MM.1S (cell line): ENCODE results near the gene RNLS.

Experiments used
- DNase-seq: peaks from one replicate; pipeline ENCODE4 v3.0.0-alpha.2; 2015
- H2AFZ ChIP-seq: fragments of 300-600 bp; sonication (generic); 2 replicates; pipeline ENCODE4 v1.6.0; 2016; ENCODE audit warnings: antibody characterized with exemption, low read length
- H3F3A ChIP-seq: fragments of 300-600 bp; sonication (generic); 2 replicates; pipeline ENCODE4 v1.6.1; 2016; ENCODE audit warnings: mild to moderate bottlenecking, antibody characterized with exemption, low read length, moderate library complexity, mixed read lengths; ENCODE audit not compliant: insufficient read depth
- H3K27ac ChIP-seq: fragments of 300-600 bp; sonication (generic); 2 replicates; pipeline ENCODE4 v1.5.1; 2016; ENCODE audit warnings: mild to moderate bottlenecking, low read length
- H3K27me3 ChIP-seq: fragments of 300-600 bp; sonication (generic); replicated peaks from 2 replicates; pipeline ENCODE4 v1.6.0; 2016; ENCODE audit warnings: low read length; ENCODE audit not compliant: insufficient read depth
- H3K36me3 ChIP-seq: fragments of 300-600 bp; sonication (generic); replicated peaks from 2 replicates; pipeline ENCODE4 v1.6.1; 2016; ENCODE audit warnings: mild to moderate bottlenecking, low read length, mixed read lengths; ENCODE audit not compliant: insufficient read depth
- H3K4me1 ChIP-seq: fragments of 300-600 bp; sonication (generic); 2 replicates; pipeline ENCODE4 v1.6.1; 2016; ENCODE audit warnings: low read length, mixed read lengths
- H3K4me2 ChIP-seq: fragments of 300-600 bp; sonication (generic); 2 replicates; pipeline ENCODE4 v1.6.0; 2016; ENCODE audit warnings: low read depth, low read length
- H3K4me3 ChIP-seq: fragments of 300-600 bp; sonication (generic); 2 replicates; pipeline ENCODE4 v1.5.1; 2016; ENCODE audit warnings: low read length, mixed read lengths
- H3K79me2 ChIP-seq: fragments of 300-600 bp; sonication (generic); 2 replicates; pipeline ENCODE4 v1.6.1; 2016; ENCODE audit warnings: mixed run types, low read length, mixed read lengths
- H3K9ac ChIP-seq: fragments of 300-600 bp; sonication (generic); 2 replicates; pipeline ENCODE4 v1.6.1; 2016; ENCODE audit warnings: low read length, mixed read lengths
- H3K9me2 ChIP-seq: fragments of 300-600 bp; sonication (generic); replicated peaks from 2 replicates; pipeline ENCODE4 v1.6.1; 2016; ENCODE audit warnings: mild to moderate bottlenecking, low read length, mixed read lengths; ENCODE audit not compliant: insufficient read depth
- H3K9me3 ChIP-seq: fragments of 300-600 bp; sonication (generic); replicated peaks from 2 replicates; pipeline ENCODE4 v1.6.1; 2016; ENCODE audit warnings: mild to moderate bottlenecking, low read length, mixed read lengths; ENCODE audit not compliant: insufficient read depth
- H4K20me1 ChIP-seq: fragments of 300-600 bp; sonication (generic); 2 replicates; pipeline ENCODE4 v1.6.1; 2016; ENCODE audit warnings: mild to moderate bottlenecking, low read length, moderate library complexity, mixed read lengths; ENCODE audit not compliant: insufficient read depth
- CTCF ChIP-seq: fragments of 300-600 bp; sonication (generic); IDR thresholded peaks from 2 replicates; pipeline ENCODE4 v1.5.1; 2016; ENCODE audit warnings: antibody characterized with exemption, low read length, mixed read lengths
- EZH2 ChIP-seq: fragments of 300-600 bp; sonication (generic); optimal IDR thresholded peaks from 2 replicates; pipeline ENCODE3; 2017; ENCODE audit warnings: low read depth, mild to moderate bottlenecking, antibody characterized with exemption, low read length, mixed read lengths
- EZH2phosphoT487 ChIP-seq: fragments of 300-600 bp; sonication (generic); IDR thresholded peaks from 2 replicates; pipeline ENCODE4 v1.6.1; 2018; ENCODE audit warnings: antibody characterized with exemption, low read length

Gene RNLS

DNA sequence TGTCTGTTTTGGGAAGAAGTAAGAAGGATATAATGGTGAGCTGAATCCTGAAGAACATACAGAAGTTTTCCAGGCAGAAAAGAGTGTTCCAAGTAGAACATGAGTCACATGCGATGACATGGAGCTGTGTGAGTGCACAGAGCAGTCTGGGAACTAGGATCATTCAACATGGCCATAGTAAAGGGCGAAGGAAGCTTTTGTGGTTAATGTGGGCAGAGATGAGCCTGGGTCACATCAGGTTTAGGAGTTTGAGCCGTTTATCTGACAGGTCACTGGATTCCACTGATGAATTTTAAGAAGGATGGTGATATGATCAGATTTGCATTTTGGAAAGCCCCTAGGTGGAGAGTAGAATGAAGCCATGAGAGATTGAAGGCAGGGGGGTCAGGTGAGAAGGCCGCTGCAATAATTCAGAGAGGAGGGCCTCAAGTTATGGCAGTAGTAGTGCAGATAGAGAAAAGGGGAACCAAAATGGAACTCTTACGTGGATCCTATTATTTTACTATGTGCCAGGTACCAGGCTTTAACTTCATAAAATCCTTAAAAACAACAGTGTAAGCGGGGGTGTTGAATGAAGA lies 171.3 kb downstream of the RNLS start:
- H3K4me1 ChIP-seq: peaks cover 41% of the 10 kb centered on the region
- H4K20me1 ChIP-seq: no peaks in the 10 kb centered on the region
- no peak overlapping the region for H3K27ac ChIP-seq
- no peaks in the 10 kb centered on the region for H3K9me3 ChIP-seq
- no peaks in the 10 kb centered on the region for H3K79me2 ChIP-seq
- H3K27me3 ChIP-seq: no peaks in the 10 kb centered on the region
- H3K4me2 ChIP-seq: peak overlapping the region; percentile 21; the same call in 1 of the 2 replicates
- H3K36me3 ChIP-seq: no peaks in the 10 kb centered on the region
- H2AFZ ChIP-seq: no peak overlapping the region
- peaks cover 10% of the 10 kb centered on the region; the same call in 1 of the 2 replicates for H3F3A ChIP-seq
- peak; percentile 51 for DNase-seq
- H3K9me2 ChIP-seq: no peaks in the 10 kb centered on the region
- no peak overlapping the region for H3K4me3 ChIP-seq
- TF ChIP-seq EZH2 (no peak), EZH2phosphoT487 (no peak), CTCF (no peak)
- no peak overlapping the region for H3K9ac ChIP-seq

DNA sequence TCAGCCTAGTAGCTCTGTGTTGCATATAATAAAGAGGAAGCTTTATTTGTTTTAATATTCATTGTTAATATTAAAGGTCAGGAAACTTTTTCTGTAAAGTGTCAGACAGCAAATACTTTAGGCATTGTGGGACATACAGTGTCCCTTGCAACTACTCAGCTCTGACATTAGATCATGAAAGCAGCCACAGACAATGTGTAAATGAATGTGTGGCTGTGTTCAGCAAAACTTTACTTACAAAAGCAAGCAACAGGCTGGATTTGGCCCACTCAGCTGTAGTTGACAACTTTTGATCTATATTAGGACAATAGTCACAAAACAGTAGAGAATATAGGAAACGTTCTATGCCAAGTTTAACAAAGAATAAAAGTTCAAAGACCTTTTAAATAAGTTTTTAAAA lies 173.3 kb downstream of the RNLS start:
- TF ChIP-seq EZH2 (no peak), EZH2phosphoT487 (no peak), CTCF (no peak)
- Histone ChIP-seq H3K9ac (no peak overlapping the region), H3K27me3 (no peaks in the 10 kb centered on the region), H3K27ac (peak overlapping the region; percentile 14; the same call in 1 of the 2 replicates), H3F3A (peaks cover 5% of the 10 kb centered on the region; the same call in 1 of the 2 replicates), H3K4me3 (no peak overlapping the region), H3K9me3 (no peaks in the 10 kb centered on the region), H3K4me2 (peak overlapping the region; percentile 52; the same call in 1 of the 2 replicates), H4K20me1 (no peaks in the 10 kb centered on the region), H3K36me3 (no peaks in the 10 kb centered on the region), H3K4me1 (peaks cover 30% of the 10 kb centered on the region), H3K79me2 (no peaks in the 10 kb centered on the region), H3K9me2 (no peaks in the 10 kb centered on the region), H2AFZ (no peak overlapping the region)
- no peak for DNase-seq

DNA sequence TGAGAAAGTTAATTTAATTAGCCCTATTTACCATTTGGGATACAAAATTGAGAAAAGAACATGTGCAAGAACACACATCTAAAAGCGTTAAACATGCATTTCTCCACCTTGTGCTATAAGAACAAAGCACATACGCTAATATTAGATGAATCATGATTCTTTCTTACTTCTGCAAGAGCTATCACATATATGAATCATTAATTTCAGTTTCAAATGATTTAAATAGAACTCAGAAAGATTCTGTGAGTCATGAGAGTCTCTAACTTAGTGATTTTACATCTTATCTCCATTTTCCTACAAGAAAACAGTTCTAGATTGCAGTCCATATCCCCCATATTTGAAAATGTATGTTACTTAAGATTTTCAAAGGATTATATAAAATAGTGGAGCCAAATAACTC lies 173.9 kb downstream of the RNLS start:
- TF ChIP-seq EZH2 (no peak), CTCF (no peak), EZH2phosphoT487 (no peak)
- Histone ChIP-seq H3K36me3 (no peaks in the 10 kb centered on the region), H3F3A (peaks cover 5% of the 10 kb centered on the region; the same call in 1 of the 2 replicates)

More for the DNA sequence above, 173.9 kb downstream of the RNLS start:
- H3K9ac ChIP-seq: no peak overlapping the region
- H3K79me2 ChIP-seq: no peaks in the 10 kb centered on the region
- no peaks in the 10 kb centered on the region for H3K9me3 ChIP-seq
- DNase-seq: peak; percentile 29
- H2AFZ ChIP-seq: no peak overlapping the region
- H3K9me2 ChIP-seq: no peaks in the 10 kb centered on the region
- peak overlapping the region; percentile 14; the same call in 1 of the 2 replicates for H3K27ac ChIP-seq
- peaks cover 34% of the 10 kb centered on the region for H3K4me1 ChIP-seq
- peak overlapping the region; percentile 52 for H3K4me2 ChIP-seq
- no peaks in the 10 kb centered on the region for H4K20me1 ChIP-seq
- H3K27me3 ChIP-seq: no peaks in the 10 kb centered on the region
- peak overlapping the region; percentile 11; the same call in 1 of the 2 replicates for H3K4me3 ChIP-seq
